Caco-2 (cell line): ENCODE results near the gene RUNX1. TPM values are rescaled to one million over a fixed set of nuclear protein-coding genes. Genes with fewer than 3 reads are reported as not detected.

Experiments
- BruUV-seq: library from RNA; stranded (reverse); fragments of 400-500 nt; replicated peaks from 2 replicates; lab custom pipeline; 2021; lab: Mats Ljungman, UMichigan
- CTCF ChIA-PET: fragments of 300-600 bp; sonication (Branson Sonifier 250); formaldehyde crosslinking; loops from one replicate; lab custom pipeline; 2022; ENCODE audit warnings: antibody characterized with exemption; lab: Charles Lee
- POLR2A ChIA-PET: fragments of 300-600 bp; sonication (Branson Sonifier 250); formaldehyde crosslinking; loops from one replicate; lab custom pipeline; 2022; ENCODE audit warnings: antibody characterized with exemption; lab: Charles Lee
- DNase-seq, 2 experiments: peaks; one replicate each; pipeline versions ENCODE4 v3.0.0 to v3.0.0-alpha.2; 2020 to 2022
- H3K27me3 ChIP-seq: replicated peaks from 2 replicates; pipeline ENCODE4 v1.6.0; 2011; ENCODE audit warnings: low read length; ENCODE audit not compliant: control insufficient read depth, insufficient read depth
- H3K36me3 ChIP-seq: 2 replicates; pipeline ENCODE4 v1.5.1; 2011; ENCODE audit warnings: low read length; ENCODE audit not compliant: control insufficient read depth, insufficient read depth
- H3K4me1 ChIP-seq: fragments of 250-450 bp; sonication (Bioruptor Pico); 2 replicates; pipeline ENCODE4 v1.5.1; 2020; ENCODE audit warnings: mild to moderate bottlenecking
- H3K4me3 ChIP-seq: 2 replicates; pipeline ENCODE4 v1.5.1; 2011; ENCODE audit warnings: low read depth, mild to moderate bottlenecking, control low read depth, low read length
- H3K9me3 ChIP-seq: fragments of 250-450 bp; sonication (Bioruptor Pico); 2 replicates; pipeline ENCODE4 v1.5.1; 2020; ENCODE audit warnings: mild to moderate bottlenecking, moderate library complexity
- H3K27ac Mint-ChIP-seq: one replicate; pipeline ENCODE4 v1.8.0; 2022; ENCODE audit warnings: mixed read lengths; ENCODE audit not compliant: unreplicated experiment
- H3K27me3 Mint-ChIP-seq: one replicate; pipeline ENCODE4 v1.8.0; 2022; ENCODE audit warnings: mixed read lengths; ENCODE audit not compliant: insufficient read depth, unreplicated experiment
- H3K36me3 Mint-ChIP-seq: one replicate; pipeline ENCODE4 v1.8.0; 2022; ENCODE audit warnings: mild to moderate bottlenecking, mixed read lengths; ENCODE audit not compliant: insufficient read depth, unreplicated experiment
- H3K4me1 Mint-ChIP-seq: one replicate; pipeline ENCODE4 v1.8.0; 2022; ENCODE audit warnings: low read depth, mixed read lengths; ENCODE audit not compliant: unreplicated experiment
- H3K4me3 Mint-ChIP-seq: one replicate; pipeline ENCODE4 v1.8.0; 2022; ENCODE audit warnings: mild to moderate bottlenecking, moderate library complexity, mixed read lengths; ENCODE audit not compliant: unreplicated experiment
- H3K9me3 Mint-ChIP-seq: one replicate; pipeline ENCODE4 v1.8.0; 2022; ENCODE audit warnings: mixed read lengths; ENCODE audit not compliant: unreplicated experiment
- intact Hi-C: fragments of 100-400 bp; cut with micrococcal nuclease; formaldehyde crosslinking; loops from one replicate; pipeline ENCODE4 v1.10.0; 2022; ENCODE audit not compliant: unreplicated experiment
- total RNA-seq: library from RNA; stranded (reverse); gene quantifications from 2 replicates; pipeline ENCODE4 v1.2.3, GENCODE V29; 2022
- TF ChIP-seq, protein P1 (sequence below), 2 experiments: fragments of 200-600 bp in 1 of 2; IDR thresholded peaks; 1 replicate in 1 of 2; 2 replicates in 1 of 2; pipeline versions ENCODE4 v1.5.1 to v1.8.0; 2011 to 2022; ENCODE audit warnings: antibody characterized with exemption in 1 of 2, control low read depth in 1 of 2, inconsistent platforms in 1 of 2, low read depth in 1 of 2, low read length in 1 of 2, mild to moderate bottlenecking in 1 of 2, moderate library complexity in 1 of 2; ENCODE audit not compliant: insufficient read depth in 1 of 2, severe bottlenecking in 1 of 2, unreplicated experiment in 1 of 2

The RUNX1 gene
- total RNA-seq, 1 experiment from 2014 or later = 11.7 TPM

- H3K36me3 ChIP-seq = no peaks in the 10 kb centered on the region
- peaks cover 42% of the 10 kb centered on the region for H3K4me1 ChIP-seq
- ChIA-PET POLR2A (no interaction called here), CTCF (no interaction called here)
- H3K27ac Mint-ChIP-seq = no peak overlapping the region
- H3K4me1 Mint-ChIP-seq = peaks cover 27% of the 10 kb centered on the region
- H3K36me3 Mint-ChIP-seq = no peaks in the 10 kb centered on the region
- H3K9me3 ChIP-seq = no peaks in the 10 kb centered on the region
- no peak for DNase-seq
- no peak overlapping the region for H3K4me3 Mint-ChIP-seq
- TF ChIP-seq, protein P1, sequence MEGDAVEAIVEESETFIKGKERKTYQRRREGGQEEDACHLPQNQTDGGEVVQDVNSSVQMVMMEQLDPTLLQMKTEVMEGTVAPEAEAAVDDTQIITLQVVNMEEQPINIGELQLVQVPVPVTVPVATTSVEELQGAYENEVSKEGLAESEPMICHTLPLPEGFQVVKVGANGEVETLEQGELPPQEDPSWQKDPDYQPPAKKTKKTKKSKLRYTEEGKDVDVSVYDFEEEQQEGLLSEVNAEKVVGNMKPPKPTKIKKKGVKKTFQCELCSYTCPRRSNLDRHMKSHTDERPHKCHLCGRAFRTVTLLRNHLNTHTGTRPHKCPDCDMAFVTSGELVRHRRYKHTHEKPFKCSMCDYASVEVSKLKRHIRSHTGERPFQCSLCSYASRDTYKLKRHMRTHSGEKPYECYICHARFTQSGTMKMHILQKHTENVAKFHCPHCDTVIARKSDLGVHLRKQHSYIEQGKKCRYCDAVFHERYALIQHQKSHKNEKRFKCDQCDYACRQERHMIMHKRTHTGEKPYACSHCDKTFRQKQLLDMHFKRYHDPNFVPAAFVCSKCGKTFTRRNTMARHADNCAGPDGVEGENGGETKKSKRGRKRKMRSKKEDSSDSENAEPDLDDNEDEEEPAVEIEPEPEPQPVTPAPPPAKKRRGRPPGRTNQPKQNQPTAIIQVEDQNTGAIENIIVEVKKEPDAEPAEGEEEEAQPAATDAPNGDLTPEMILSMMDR (IDR thresholded peaks at IDR 0.05; ENCODE audit: insufficient read depth in 1 of 2, low read depth in 1 of 2, low read length in 1 of 2, severe bottlenecking in 1 of 2, unreplicated experiment in 1 of 2) = no peak
- no peaks in the 10 kb centered on the region for H3K9me3 Mint-ChIP-seq
- intact Hi-C loops = no loop called here
- H3K27me3 ChIP-seq = no peaks in the 10 kb centered on the region
- no TSS peak for BruUV-seq
- no peak overlapping the region for H3K4me3 ChIP-seq
- no peaks in the 10 kb centered on the region for H3K27me3 Mint-ChIP-seq
These were observed 31.8 kb downstream of the RUNX1 start for GRCh38 chr21:35017256-35017655.

- DNase-seq = no peak
- H3K27me3 ChIP-seq = no peaks in the 10 kb centered on the region
- ChIA-PET CTCF (no interaction called here), POLR2A (no interaction called here)
- H3K9me3 ChIP-seq = no peaks in the 10 kb centered on the region
- Mint-ChIP-seq H3K36me3 (no peaks in the 10 kb centered on the region), H3K27ac (no peak overlapping the region), H3K4me1 (peaks cover 21% of the 10 kb centered on the region), H3K9me3 (no peaks in the 10 kb centered on the region), H3K4me3 (no peak overlapping the region), H3K27me3 (no peaks in the 10 kb centered on the region)
- TF ChIP-seq, protein P1 (IDR thresholded peaks at IDR 0.05; ENCODE audit: insufficient read depth in 1 of 2, low read depth in 1 of 2, low read length in 1 of 2, severe bottlenecking in 1 of 2, unreplicated experiment in 1 of 2) = no peak
- intact Hi-C loops = no loop called here
- H3K4me3 ChIP-seq = no peak overlapping the region
- peaks cover 36% of the 10 kb centered on the region for H3K4me1 ChIP-seq
- BruUV-seq = no TSS peak
- H3K36me3 ChIP-seq = no peaks in the 10 kb centered on the region
These were observed 32.4 kb downstream of the RUNX1 start for GRCh38 chr21:35016517-35017188.

DNA sequence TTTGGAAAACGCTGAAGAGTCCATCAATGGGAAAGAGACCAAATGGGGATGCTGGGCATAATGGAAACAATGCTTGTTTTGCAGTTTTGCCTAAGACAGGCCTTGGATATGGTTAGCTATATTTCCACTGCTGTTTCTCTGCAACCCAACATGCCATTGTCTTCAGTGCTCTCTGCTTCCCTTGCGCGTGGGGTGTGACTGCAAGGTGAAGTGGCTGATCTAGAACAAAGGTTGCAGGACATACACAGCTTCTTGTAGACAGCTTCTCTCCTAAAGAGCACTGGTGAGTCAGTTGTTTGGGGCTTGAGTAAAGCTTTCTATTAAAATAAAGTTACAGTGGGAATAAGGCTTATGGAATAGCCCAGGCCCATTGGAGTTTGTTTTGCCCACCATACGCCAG is 33.0 kb downstream of the RUNX1 start:
- ChIA-PET CTCF (no interaction called here), POLR2A (no interaction called here)
- H3K4me1 ChIP-seq = peaks cover 30% of the 10 kb centered on the region
- Mint-ChIP-seq H3K4me1 (peaks cover 18% of the 10 kb centered on the region), H3K27me3 (no peaks in the 10 kb centered on the region), H3K27ac (no peak overlapping the region), H3K9me3 (no peaks in the 10 kb centered on the region), H3K4me3 (no peak overlapping the region), H3K36me3 (no peaks in the 10 kb centered on the region)
- H3K9me3 ChIP-seq = no peaks in the 10 kb centered on the region
- DNase-seq = no peak
- TF ChIP-seq, protein P1 (IDR thresholded peaks at IDR 0.05; ENCODE audit: insufficient read depth in 1 of 2, low read depth in 1 of 2, low read length in 1 of 2, severe bottlenecking in 1 of 2, unreplicated experiment in 1 of 2) = no peak
- no peaks in the 10 kb centered on the region for H3K36me3 ChIP-seq
- H3K4me3 ChIP-seq = no peak overlapping the region
- intact Hi-C loops = no loop called here
- no peaks in the 10 kb centered on the region for H3K27me3 ChIP-seq
- BruUV-seq = no TSS peak
